Measurements from ENCODE around the gene ATOH8.

GRCh38 chr2:85827879-85828569, 74.2 kb downstream of the ATOH8 start:
- TF ChIP-seq, protein P1, sequence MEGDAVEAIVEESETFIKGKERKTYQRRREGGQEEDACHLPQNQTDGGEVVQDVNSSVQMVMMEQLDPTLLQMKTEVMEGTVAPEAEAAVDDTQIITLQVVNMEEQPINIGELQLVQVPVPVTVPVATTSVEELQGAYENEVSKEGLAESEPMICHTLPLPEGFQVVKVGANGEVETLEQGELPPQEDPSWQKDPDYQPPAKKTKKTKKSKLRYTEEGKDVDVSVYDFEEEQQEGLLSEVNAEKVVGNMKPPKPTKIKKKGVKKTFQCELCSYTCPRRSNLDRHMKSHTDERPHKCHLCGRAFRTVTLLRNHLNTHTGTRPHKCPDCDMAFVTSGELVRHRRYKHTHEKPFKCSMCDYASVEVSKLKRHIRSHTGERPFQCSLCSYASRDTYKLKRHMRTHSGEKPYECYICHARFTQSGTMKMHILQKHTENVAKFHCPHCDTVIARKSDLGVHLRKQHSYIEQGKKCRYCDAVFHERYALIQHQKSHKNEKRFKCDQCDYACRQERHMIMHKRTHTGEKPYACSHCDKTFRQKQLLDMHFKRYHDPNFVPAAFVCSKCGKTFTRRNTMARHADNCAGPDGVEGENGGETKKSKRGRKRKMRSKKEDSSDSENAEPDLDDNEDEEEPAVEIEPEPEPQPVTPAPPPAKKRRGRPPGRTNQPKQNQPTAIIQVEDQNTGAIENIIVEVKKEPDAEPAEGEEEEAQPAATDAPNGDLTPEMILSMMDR (conservative IDR thresholded peaks at IDR 0.05): no peak
- no peak for TF ChIP-seq ZFX (IDR thresholded peaks at IDR 0.05)

All from C4-2B (cell line).